Glomerular visceral epithelial cell (primary cell): Measurements from ENCODE around the gene C1orf167.
"Not testable (repeated sequence)": the region's sequence is repeated elsewhere in the genome, so short reads cannot be mapped to it uniquely, and the experiment has no call there.

Source experiments
- DNase-seq: peaks from one replicate; pipeline ENCODE4 v3.0.0-alpha.2; 2016; ENCODE audit errors: extremely low spot score

C1orf167 gene

DNA sequence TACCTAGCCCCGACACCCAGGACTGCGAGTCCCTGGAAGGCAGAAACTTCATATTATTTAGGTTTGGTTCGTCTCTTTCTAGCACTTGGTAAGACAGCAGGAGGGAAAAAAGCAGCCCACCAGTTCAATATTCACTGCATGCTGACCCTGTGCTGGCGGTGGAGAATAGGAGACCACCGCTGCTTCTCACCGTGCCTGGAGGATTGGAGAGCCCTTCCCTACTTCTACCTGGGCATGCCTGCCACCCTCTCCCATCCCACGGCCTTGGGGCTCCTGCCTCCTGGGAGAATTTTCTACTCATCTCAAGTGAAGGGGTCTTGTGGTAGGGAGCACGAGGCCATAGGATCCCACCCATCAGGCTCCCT, 38.4 kb downstream of the C1orf167 start:
- DNase-seq = no peak

DNA sequence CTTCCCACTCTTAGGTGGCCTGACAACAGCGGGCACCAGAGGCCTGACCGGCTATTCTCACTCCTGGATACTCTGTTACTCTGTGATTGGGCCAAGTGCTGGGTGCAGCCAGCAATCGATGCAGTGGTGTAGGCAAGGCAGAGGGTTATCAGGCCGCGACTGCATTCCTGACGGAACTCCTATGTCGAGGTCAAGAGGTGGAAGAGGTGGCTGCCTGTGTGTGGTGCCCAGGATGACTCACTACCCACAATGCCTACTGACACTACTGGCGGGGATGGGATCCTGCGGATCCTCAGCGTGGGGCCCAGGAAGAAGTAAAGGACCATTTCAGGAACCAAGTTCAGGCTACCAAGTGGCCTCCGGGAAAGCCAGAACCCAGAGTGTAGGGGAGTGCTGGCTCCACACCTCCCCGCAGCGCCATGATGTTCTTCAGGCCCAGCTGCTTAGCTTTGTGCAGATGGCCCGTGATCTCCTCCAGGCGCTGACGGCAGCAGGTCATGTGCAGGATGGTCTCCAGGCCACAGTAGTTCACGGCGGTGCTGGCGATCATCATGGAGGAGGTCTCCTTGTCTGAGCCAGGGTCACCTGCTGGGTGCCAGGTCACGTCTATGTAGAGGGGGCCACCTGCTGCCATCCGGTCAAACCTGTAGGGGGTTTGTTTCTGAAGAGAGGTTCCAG, 38.9 kb downstream of the C1orf167 start:
- peak; percentile 66 for DNase-seq

DNA sequence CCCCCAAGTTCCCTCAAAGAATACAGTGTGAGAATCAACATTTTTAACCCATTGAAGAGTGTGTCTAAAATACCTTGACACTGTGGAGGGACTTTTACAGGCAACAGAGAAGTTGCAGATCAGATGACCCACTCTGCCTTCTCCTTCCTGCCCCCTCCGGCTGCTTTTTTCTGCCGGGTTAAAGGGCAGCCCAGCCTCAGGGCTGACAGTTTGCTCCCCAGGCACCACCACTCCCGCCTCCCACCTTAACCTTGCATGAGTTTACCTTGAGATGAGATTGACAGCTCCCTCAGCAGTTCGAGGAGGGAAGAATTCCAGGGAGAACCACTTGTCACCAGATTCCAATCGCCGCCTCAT, 40.6 kb downstream of the C1orf167 start:
- no peak for DNase-seq

DNA sequence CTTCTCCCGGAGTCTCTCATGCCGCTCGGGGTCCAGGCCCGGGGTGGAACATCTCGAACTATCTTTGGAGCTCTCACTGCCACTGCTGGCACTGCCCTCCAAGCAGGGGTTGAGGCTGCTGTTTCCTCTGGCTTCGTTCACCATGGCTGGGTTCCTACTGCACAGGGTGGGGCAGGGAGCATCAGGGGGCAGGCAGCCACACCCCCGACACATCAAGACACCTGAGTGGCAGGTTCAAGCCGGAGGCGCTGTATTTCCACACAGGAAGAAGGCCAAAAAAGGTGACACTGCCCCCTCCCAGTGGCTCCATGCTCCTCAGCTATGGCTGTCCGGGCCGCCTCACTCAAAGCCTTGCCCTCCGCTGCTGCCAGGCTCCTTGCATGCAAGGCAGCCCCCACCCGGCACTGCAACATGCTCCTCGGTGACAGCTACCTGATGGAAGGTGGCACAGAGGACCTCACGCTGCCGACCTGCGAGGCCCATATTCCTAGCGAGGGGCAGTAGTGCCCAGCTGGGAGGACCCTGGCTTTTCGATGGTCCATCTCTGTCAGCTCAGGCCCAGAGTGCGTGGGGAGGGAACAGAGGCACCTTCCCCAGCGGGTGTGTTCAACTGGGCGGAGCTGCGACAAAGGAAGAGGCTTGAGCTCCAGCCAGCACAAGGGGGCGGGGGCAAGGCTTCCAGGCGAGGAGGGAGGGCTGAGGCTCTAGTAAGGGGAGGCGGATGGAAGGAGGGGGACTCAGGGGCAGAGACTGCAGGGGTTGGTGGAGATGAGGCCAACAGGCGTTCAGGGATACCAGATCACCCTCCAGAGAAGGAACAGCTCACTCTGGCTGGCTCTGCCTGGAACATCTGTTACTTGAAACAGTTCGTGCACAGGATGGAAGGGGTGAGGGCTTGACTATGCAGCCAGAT, 41.2 kb downstream of the C1orf167 start:
- DNase-seq = peak; percentile 95

DNA sequence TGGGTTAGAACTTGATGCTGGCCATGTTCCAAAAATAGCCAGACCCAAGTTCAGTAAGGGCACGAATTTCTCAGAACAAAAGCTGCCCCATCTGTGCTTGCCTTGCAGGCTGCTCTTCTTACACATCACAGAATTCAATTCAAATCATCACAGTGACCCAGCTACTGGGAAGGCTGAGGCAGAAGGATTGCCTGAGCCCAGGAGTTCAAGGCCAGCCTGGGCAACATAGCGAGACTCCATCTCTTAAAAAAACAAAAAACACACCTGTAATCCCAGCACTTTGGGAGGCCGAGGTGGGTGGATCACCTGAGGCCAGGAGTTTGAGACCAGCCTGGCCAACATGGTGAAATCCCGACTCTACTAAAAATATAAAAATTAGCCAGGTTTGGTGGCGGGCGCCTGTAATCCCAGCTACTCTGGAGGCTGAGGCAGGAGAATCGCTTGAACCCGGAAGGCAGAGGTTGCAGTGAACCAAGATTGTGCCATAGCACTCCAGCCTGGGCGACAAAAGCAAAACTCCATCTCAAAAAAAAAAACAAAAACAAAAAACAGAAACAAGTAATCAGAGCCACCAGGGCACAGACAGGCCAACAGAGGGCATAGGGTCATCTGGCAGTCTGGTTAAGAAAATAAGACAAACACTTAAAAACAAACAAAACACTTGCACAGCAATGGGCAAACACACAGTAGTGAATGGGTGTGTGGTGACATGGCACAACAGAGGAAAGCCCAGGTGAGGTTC, 42.1 kb downstream of the C1orf167 start:
- DNase-seq = not testable (repeated sequence)

DNA sequence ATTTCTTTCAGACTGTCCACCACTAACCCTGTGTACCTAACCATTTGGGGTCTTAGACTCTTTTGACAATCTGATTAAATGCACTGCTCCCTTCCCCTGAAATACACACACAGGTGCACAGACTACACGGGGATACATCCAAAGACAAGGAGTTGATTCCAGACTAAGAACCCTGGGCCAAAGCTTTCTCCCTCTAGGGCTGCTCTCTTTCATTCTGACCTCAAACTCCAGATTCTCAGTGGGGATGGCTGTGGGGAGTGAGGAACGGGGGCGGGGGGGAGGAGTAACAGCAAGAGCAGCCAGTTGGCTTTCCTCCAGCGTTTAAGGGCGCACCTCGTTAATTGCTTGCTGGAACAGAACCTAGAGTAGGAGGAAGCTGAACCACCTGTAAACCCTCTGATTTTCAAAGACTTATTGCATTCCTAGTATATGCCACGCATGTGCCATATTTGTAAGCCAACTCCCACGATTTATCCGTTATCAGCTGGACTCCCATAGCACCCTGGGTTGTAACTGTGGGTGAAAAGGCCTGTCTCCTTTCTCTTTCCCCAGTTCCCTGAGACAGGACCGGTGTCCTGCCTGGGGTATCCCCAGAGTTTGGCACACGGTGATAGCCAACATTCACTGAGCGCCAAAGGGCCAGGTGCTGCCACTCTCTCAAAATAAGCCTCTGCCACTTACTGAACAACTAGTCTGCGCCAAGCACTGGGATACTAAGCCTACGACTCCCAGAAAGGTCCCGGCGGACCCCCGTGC, 42.9 kb downstream of the C1orf167 start:
- peak; percentile 67 for DNase-seq

DNA sequence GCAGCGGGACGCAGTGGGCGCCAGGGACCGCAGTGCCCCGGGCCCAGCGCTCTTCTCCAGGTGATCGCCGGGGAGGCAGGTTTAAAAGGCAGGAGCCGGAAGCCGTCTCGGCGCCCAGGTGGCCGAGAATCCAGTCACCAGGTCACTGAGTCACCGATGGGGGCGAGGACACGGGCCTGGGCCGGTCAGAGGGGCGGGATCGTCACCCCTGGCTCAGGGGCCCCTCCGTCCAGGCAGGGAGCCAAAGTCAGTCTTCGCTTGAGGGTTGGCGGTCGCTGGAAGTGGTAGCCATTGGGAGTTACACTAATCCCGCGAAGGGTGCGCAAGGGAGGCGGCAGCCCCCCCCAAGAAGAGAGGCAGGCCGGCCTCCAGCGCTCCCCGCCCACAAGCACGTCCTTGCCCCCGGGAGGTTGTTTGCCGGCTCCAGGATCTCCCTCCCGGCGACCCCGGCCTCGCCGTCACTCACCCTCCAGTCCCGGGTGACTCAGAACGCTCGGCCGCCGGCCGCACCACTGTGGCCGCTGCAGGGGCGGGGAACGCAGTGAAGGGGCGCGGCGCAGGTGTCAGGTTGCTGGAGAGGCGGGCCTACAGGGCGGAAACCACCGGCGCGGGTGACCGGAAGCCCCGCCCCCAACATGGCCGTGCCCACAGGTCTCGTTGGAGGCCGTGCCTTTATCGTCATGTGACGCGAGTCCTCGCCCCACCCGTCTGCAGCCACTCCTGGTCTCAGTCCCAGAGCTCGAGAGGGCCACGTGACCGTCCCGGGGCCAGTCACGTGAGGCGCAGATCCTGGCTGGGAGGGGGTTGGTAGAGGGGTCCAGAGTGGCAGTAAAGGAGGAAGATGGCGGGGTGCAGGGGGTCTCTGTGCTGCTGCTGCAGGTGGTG, 43.7 kb downstream of the C1orf167 start, which contains the start of the genes CLCN6 and MTHFR:
Gene CLCN6 (plus strand): TSS at position 770 of the 885 bp plus-strand sequence. CDS start 72 bp downstream, at position 842.
Gene MTHFR (minus strand): TSS at position 543 of the 885 bp plus-strand sequence. CDS start 2,848 bp downstream, outside the sequence.
- peak; percentile 100 for DNase-seq

DNA sequence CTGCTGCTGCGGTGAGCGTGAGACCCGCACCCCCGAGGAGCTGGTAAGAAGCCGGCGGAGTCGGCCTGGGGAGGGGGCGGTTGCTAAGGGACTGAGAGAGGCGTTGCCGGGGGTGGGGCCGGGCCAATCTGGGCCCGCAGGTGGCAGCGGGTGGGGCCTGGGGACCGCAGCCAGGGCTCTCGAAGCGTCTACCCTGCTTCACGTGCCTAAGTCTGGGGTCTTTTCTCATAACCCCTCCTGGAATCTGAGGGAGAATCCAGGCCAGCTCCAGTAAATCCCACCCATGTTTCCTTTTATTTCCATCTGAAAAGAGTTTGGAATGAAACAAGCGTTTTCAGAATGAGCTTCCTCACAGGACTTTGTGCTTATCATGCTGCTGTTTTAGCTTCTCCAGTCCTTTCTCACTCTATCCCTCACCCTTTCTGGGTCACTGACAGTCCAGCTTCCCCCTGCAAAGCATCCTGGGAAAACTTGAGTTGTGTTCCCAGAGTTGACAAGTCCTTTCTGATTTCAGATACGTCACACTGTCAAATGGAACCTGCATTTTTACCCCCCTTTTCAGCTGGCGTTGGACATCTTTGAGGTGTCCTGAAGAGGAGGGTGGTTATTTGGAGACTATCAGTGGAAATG, 44.4 kb downstream of the C1orf167 start:
- no peak for DNase-seq

DNA sequence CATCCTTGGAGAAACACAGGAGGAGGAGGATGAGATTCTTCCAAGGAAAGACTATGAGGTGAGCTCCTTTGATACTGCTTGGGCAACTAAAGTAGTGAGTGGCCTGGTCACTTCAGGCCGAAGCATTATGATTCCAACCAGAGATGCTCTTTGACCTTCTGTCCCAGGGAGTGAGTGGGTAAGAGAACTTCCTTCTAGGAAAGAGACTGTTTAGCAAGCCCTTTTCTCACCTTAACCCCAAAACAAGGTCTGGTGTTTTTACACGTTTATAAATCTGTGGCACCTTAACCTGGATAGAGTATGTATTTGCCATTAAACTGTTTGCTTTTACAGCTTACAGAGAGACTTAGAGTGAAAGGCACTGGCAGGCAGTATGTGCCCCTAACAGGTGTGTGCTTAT, 45.1 kb downstream of the C1orf167 start:
- DNase-seq = no peak

DNA sequence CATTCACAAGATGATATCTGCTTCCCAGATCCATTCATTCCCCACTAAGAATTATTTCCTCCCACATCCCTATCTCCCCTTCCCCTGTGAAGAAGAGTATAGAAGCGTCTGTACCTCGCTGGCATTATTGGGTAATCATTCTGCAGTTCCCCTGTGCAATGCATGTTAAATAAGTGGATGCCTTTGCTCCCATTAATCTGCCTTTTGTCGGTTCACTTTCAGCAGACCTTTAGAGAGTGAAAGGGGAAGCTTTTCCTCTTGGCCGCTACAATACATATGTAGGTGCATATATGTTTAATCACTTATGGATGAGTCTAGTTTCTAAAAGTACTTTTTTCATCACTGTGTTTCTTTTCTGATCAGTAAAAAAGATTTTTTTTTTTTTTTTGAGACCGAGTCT, 51.0 kb downstream of the C1orf167 start:
- no peak for DNase-seq

DNA sequence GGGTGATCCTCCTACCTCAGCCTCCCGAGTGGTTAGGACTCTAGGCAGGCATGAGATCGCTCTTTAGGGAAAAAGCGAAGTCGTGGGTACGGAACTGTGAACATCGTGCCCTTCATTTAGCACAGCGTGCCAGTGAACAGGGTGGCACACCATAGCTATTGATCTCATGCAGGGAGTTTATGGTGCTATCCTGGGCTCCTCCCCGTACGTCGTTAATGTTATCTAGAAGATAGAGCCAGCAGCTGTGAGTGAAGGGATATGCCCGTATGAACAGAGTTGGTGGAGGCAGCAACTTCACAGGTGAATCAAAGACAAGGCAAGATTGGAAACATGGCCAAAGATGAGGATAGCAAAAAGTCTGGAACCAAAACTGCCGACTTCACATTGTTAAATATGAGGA, 55.2 kb downstream of the C1orf167 start:
- DNase-seq = no peak

DNA sequence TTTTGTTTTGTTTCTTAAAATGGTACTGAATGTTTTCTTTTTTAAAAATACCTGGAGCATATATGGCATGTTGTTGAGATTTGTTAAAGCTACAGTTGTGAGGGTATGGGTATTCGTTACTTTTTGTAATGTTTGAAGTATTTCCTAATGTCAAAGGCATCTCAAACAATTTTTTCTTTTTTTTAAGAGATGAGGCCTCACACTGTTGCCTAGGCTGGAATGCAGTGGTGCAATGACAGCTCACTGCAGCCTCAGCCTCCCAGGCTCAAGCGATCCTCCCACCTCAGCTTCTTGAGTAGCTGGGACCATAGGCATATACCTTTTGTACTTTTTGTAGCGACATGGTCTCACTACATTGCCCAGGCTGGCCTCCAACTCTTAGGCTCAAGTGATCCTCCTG, 60.1 kb downstream of the C1orf167 start:
- no peak for DNase-seq

DNA sequence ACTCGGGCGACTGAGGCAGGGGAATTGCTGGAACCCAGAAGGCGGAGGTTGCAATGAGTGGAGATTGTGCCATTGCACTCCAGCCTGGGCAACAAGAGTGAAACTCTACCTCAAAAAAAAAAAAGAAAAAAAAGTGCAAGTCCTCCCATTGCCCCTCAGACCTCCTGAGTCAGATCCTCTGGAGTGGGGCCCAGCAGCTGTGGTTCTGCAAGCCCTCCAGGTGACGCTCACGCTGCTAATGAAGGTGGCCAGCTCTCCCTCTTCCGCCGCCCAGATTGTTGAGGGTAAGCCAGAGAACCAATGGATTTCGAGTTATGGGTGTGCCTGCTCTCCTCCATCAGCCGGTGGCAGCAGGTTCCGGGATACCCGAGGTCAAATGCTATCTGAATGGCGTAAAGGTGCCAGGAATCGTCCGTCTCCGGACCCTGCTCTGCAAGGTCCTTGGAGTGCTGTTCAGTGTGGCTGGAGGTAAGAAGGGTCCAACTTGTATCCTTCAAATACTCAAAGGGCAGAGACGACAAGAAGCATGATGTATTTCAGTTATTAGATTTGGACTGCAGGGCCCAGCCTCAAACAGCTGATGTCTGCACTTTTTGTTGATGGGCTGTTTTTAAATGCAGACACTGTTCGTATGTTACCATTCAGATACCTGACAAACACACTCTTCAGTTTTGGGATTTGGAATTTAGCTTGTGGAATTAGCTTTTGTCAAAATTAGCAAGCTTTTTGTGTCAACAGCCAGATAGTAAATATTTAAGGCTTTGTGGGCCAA, 61.6 kb downstream of the C1orf167 start:
- no peak for DNase-seq

DNA sequence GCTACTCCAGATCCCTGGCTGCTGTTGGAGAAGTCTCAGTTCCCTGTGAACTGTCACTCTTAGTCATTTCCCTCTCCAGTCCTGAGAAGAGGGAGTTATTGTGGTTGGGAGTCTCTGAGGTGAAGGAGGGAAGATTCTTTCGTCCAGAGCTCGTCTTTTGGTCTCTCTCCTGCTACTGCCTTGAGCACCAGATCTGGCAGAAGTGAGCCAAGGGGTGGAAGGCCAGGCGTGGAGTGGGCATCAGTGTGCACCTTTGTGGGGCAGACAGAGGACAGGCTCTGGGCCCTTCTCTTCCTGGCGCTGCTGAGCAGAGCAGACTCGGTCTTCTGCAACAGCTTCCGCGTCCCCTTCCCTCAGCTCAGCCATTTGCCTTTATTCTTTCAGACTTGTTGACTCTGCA, 63.1 kb downstream of the C1orf167 start:
- no peak for DNase-seq

DNA sequence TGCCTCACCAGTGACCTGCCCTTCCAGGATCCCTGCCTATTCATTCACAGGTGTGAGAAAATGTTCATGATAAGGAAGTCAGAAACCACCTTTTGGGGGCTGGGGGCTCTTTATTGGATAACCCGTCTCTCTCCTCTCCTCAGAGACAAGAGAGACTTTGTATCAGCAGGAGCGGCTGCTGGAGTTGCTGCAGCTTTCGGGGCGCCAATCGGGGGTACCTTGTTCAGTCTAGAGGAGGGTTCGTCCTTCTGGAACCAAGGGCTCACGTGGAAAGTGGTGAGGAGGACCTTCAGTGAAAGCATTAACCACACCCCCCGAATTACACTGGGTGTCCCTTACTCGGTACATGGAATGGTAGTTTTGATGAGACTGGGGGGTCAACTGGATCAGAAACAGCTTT, 65.0 kb downstream of the C1orf167 start:
- DNase-seq = no peak

DNA sequence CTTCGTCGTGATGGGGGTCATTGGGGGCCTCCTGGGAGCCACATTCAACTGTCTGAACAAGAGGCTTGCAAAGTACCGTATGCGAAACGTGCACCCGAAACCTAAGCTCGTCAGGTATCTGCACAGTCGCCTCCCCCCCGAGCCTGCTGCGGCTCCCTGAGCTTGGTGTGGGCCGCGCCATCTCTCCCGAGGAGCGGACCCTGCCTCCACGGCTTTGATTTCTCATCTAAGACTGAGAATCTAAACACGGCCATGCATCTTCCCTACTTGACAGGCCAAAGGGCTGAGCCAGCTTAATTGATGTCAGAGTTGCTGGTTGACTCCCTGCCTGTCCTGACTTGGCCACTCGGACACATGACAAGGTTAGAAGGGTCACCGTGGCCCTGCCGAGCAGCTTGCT, 66.5 kb downstream of the C1orf167 start:
- DNase-seq = no peak

DNA sequence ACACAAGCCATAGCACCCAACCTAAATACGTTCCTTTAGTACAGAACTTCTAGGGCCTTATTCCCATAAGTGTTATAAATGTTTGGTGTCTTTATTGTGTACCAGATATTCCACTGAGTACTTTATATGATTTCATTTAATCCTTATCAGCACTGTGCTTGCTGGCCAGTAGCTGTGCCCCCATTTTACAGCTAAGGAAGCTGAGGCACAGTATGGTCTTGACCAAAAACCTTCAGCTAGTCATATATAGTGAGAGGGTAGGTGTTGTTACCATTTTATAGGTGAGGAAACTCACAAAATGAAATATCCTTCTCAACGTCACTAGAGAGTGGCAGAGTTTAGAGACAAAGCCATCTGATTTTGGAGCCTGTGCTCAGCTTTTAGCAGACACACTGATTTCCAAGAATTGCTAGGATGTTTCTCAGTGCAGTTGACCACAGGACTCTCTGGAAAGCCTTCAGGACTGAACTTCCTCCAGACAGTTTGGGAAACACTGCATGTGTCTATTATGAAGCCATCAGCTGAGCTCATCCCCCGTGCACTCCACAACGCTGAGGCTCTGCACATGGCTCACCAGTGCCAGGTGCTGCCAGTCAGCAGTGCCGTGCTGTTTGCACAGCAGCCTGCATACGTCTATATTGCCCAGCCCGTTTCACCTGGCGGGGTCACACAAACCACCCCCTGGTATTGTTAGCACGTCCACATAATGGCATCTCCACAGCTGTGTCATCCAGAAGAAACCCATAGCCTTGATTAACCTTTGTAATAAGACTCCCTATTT, 70.1 kb downstream of the C1orf167 start:
- no peak for DNase-seq

DNA sequence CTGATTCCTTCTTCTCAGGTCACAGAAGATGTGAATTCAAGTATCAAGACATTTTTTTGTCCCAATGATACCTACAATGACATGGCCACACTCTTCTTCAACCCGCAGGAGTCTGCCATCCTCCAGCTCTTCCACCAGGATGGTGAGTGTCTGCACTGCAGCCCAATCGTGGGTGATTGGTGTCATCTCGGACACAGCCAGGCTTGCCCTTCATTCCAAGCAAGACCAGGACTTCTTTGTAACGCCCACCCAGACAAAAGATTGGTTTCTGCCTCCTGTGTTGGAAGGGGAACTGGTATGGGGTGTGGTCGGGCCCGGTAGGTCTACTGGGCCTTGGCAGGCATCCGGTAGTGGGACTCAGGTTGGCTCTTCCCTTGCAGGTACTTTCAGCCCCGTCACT, 71.5 kb downstream of the C1orf167 start:
- no peak for DNase-seq

DNA sequence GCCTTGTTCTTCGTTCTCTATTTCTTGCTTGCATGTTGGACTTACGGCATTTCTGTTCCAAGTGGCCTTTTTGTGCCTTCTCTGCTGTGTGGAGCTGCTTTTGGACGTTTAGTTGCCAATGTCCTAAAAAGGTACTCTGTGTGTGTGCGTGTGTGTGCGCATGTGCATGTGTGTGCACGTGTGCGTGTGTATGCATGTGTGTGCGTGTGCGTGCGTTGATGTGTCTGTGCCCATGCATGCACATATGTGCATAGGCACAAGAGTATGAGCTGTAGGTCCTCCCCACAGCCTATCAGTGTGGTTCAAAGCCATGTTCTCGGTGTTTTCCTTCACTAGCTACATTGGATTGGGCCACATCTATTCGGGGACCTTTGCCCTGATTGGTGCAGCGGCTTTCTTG, 71.9 kb downstream of the C1orf167 start:
- no peak for DNase-seq
